Germinal center (tissue), 1 donor: ENCODE data around the gene ALK.
"Not testable (repeated sequence)": the region's sequence is repeated elsewhere in the genome, so short reads cannot be mapped to it uniquely, and the experiment has no call there.

Experiments used
- DNase-seq: peaks from one replicate; pipeline ENCODE4 v3.0.0; 2012; ENCODE audit warnings: mixed read lengths, low spot score

Gene ALK

GRCh38 chr2:29839306-29839705 is 82.1 kb downstream of the ALK start:
- no peak for DNase-seq

GRCh38 chr2:29837925-29838324 is 83.5 kb downstream of the ALK start:
- no peak for DNase-seq

GRCh38 chr2:29834624-29835023 is 86.8 kb downstream of the ALK start:
- no peak for DNase-seq

GRCh38 chr2:29834036-29834540 is 87.3 kb downstream of the ALK start:
- DNase-seq: no peak

- DNase-seq: no peak
Measured at GRCh38 chr2:29831560-29831959, 89.8 kb downstream of the ALK start.

GRCh38 chr2:29829841-29830240 is 91.5 kb downstream of the ALK start:
- DNase-seq: no peak

GRCh38 chr2:29824145-29824544 is 97.2 kb downstream of the ALK start:
- not testable (repeated sequence) for DNase-seq

GRCh38 chr2:29821591-29821990 is 99.8 kb downstream of the ALK start:
- DNase-seq: no peak

GRCh38 chr2:29819570-29819969 is 101.8 kb downstream of the ALK start:
- DNase-seq: no peak

- no peak for DNase-seq
Measured at GRCh38 chr2:29817801-29818680, 103.3 kb downstream of the ALK start.

GRCh38 chr2:29817299-29817698 is 104.1 kb downstream of the ALK start:
- DNase-seq: no peak

GRCh38 chr2:29816651-29817050 is 104.7 kb downstream of the ALK start:
- no peak for DNase-seq

- no peak for DNase-seq
Measured at GRCh38 chr2:29811378-29811777, 110.0 kb downstream of the ALK start.

- no peak for DNase-seq
Measured at GRCh38 chr2:29810956-29811355, 110.4 kb downstream of the ALK start.

GRCh38 chr2:29808321-29808720 is 113.1 kb downstream of the ALK start:
- DNase-seq: no peak

- DNase-seq: no peak
Measured at GRCh38 chr2:29807082-29807481, 114.3 kb downstream of the ALK start.

- DNase-seq: no peak
Measured at GRCh38 chr2:29806461-29806860, 114.9 kb downstream of the ALK start.

GRCh38 chr2:29804671-29805070 is 116.7 kb downstream of the ALK start:
- no peak for DNase-seq

- DNase-seq: no peak
Measured at GRCh38 chr2:29803537-29803936, 117.8 kb downstream of the ALK start.

GRCh38 chr2:29802986-29803385 is 118.4 kb downstream of the ALK start:
- no peak for DNase-seq

GRCh38 chr2:29799628-29800027 is 121.8 kb downstream of the ALK start:
- no peak for DNase-seq

- no peak for DNase-seq
Measured at GRCh38 chr2:29797916-29798315, 123.5 kb downstream of the ALK start.

GRCh38 chr2:29796446-29796845 is 124.9 kb downstream of the ALK start:
- DNase-seq: no peak
